Liver (tissue), 3 donors: Measurements from ENCODE around the gene SP140L.

Experiments used
- SP1 ChIP-seq: IDR thresholded peaks from 2 replicates; pipeline ENCODE4 v1.6.1; 2018; ENCODE audit warnings: antibody characterized with exemption, mild to moderate bottlenecking
- TF ChIP-seq, protein P1 (sequence below): fragments of 150-350 bp; IDR thresholded peaks from 2 replicates; pipeline ENCODE4 v1.5.1; 2017; ENCODE audit warnings: improper control_type of control experiment, low read depth, low read length; ENCODE audit not compliant: missing input control
- TF ChIP-seq, protein P2 (sequence below): IDR thresholded peaks from 2 replicates; pipeline ENCODE4 v1.6.1; 2016; ENCODE audit warnings: antibody characterized with exemption
- TF ChIP-seq, protein P3 (sequence below): IDR thresholded peaks from 2 replicates; pipeline ENCODE4 v1.6.1; 2016; ENCODE audit warnings: antibody characterized with exemption
- donor health status: healthy.
- donor health status: healthy.

DNA sequence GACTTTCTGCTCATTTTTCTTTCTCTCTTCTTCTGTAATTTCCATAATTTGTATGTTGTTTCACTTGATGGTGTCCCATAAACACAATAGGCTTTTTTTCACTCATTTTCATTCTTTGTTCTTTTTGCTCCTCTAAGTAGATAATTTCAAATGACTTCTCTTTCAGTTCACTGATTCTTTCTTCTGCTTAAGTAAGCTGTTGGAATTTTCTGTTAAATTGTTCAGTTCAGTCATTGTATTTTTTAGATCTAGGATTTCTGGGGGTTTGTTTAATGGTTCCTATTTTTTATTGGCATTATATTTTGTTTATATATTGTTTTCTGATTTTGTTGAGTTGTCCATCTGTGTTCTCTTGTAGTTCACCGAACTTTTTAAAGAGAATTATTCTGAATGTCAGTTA, 19.5 kb downstream of the SP140L start:
- TF ChIP-seq, protein P1, sequence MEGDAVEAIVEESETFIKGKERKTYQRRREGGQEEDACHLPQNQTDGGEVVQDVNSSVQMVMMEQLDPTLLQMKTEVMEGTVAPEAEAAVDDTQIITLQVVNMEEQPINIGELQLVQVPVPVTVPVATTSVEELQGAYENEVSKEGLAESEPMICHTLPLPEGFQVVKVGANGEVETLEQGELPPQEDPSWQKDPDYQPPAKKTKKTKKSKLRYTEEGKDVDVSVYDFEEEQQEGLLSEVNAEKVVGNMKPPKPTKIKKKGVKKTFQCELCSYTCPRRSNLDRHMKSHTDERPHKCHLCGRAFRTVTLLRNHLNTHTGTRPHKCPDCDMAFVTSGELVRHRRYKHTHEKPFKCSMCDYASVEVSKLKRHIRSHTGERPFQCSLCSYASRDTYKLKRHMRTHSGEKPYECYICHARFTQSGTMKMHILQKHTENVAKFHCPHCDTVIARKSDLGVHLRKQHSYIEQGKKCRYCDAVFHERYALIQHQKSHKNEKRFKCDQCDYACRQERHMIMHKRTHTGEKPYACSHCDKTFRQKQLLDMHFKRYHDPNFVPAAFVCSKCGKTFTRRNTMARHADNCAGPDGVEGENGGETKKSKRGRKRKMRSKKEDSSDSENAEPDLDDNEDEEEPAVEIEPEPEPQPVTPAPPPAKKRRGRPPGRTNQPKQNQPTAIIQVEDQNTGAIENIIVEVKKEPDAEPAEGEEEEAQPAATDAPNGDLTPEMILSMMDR: no peak
- TF ChIP-seq, protein P2, sequence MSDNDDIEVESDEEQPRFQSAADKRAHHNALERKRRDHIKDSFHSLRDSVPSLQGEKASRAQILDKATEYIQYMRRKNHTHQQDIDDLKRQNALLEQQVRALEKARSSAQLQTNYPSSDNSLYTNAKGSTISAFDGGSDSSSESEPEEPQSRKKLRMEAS: no peak
- no peak for TF ChIP-seq SP1
- TF ChIP-seq, protein P3, sequence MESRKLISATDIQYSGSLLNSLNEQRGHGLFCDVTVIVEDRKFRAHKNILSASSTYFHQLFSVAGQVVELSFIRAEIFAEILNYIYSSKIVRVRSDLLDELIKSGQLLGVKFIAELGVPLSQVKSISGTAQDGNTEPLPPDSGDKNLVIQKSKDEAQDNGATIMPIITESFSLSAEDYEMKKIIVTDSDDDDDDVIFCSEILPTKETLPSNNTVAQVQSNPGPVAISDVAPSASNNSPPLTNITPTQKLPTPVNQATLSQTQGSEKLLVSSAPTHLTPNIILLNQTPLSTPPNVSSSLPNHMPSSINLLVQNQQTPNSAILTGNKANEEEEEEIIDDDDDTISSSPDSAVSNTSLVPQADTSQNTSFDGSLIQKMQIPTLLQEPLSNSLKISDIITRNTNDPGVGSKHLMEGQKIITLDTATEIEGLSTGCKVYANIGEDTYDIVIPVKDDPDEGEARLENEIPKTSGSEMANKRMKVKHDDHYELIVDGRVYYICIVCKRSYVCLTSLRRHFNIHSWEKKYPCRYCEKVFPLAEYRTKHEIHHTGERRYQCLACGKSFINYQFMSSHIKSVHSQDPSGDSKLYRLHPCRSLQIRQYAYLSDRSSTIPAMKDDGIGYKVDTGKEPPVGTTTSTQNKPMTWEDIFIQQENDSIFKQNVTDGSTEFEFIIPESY: no peak
